GM19455 (cell line): ENCODE results near the gene GALM.
"Not testable (repeated sequence)": the region's sequence is repeated elsewhere in the genome, so short reads cannot be mapped to it uniquely, and the experiment has no call there.

Experiments
- ATAC-seq: cut with Tn5 transposase; IDR thresholded peaks from one replicate; pipeline ENCODE4 v1.9.1; 2021; ENCODE audit not compliant: unreplicated experiment

Gene GALM

DNA sequence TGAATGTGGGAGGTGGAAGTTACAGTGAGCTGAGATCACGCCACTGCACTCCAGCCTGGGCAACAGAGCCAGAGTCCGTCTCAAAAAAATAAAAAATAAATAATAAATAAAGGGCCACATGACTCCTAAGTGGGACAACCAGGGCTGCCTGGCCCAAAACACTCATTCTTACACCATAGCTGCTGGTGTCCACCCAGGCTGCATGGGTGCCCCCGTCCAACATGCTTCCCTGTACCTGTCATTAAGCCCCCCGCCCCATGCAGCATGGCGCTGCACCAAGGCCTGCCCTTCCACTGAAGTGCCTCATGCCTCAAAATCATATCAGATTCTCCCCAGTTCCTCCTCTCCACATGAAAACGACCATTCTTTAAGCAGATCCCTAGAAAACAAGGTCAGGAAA lies 10.8 kb downstream of the GALM start:
- no peak for ATAC-seq

GRCh38 chr2:38680868-38681267 lies 15.0 kb downstream of the GALM start:
- ATAC-seq, result not testable (repeated sequence)

- ATAC-seq, result no peak
These were observed 16.2 kb downstream of the GALM start for GRCh38 chr2:38682008-38682575.

GRCh38 chr2:38682620-38683019 lies 16.7 kb downstream of the GALM start:
- ATAC-seq, result not testable (repeated sequence)

- no peak for ATAC-seq
These were observed 17.9 kb downstream of the GALM start for GRCh38 chr2:38683766-38684165.

GRCh38 chr2:38685116-38685735 lies 19.3 kb downstream of the GALM start:
- no peak for ATAC-seq

DNA sequence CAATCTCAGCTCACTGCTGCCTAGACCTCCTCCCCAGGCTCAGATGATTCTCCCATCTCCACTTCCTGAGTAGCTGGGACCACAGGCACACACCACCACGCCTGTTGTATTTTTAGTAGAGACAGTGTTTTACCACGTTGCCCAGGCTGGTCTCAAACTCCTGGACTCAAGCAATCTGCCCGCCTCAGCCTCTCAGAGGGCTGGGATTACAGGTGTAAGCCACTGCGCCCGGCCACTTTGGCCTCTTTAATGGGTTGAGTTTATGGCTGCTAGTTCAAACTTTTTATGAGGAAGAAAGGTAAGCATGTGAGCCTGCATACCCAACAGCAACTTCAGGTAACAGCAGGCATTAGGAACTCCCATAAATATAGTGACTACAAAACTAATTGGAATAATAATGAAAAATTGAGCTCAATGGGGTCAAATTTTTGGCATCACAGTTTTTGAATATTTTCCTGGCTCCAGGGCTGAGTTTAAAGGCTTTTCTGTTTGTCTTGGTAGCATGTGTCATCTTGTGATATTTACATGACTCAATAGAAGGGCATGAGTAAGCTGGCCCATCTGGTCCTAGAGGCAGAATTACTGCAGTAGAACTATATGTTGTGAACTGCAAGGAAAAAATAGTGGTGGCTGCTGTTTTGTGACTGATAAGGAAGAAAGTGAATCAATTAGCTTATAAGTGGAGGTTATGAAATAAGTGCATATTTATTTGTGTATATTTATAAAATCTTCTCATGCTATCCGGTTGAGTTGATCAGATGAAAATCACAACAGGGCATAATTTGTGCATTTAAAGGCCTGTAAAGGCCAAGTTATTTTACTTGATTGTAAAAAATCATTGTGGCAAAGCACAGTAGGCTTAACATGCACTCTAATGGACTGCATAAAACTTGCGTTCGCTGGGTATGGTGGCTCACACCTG lies 24.8 kb downstream of the GALM start:
- no peak for ATAC-seq

- no peak for ATAC-seq
These were observed 26.1 kb downstream of the GALM start for GRCh38 chr2:38691994-38692393.

DNA sequence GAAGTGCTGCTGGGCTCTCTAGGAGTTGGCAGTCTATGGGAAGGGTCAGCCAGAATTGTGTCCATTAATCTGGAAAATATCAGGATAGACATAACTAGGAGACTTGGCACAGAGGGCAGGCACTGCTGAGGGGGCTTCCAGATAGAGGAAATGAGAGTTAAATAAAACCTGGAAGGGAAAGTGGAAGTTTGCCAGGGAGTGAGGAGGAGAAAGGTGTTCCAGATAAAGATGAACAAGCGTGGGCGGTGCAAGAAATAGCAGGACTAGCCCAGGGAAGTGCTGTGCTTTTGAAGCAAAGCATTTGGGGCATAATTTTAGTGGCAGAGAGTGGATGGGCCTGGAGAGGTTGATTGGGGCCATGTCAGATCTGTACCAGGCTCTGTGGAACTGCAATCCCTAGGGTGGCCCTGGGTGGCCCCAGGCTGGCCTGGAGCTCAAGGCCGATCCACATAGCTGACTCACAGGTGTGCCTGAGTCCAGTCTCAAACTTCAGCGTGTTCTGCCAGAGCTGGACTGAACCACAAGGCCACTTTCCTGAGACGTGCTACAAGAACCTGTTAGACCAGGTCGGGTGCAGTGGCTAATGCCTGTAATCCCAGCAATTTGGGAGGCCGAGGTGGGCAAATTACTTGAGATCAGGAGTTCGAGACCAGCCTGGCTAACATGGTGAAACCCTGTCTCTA lies 26.9 kb downstream of the GALM start:
- no peak for ATAC-seq

- ATAC-seq, result no peak
These were observed 31.4 kb downstream of the GALM start for GRCh38 chr2:38697116-38697840.

DNA sequence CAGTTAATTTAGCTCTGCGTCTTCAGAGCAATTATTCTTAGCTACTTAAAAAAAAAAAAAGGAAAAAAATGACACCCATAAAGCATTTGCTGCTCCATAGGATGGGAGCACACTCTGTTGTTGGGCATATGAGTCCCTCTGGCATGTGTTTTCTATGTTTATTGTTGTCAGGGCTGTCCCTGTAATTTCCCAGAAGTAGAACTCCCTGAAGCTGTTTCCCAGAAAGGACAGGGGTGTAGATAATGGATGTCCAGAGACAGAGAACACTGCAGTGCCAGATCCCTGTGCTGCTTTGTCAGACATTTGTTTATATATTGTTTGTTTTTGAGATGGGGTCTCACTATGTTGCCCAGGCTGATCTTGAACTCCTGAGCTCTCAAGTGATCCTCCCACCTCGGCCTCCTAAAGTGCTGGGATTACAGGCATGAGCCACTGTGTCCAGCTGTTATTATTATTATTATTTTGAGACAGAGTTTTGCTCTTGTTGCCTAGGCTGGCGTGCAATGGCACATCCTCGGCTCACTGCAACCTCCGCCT lies 32.6 kb downstream of the GALM start:
- ATAC-seq, result no peak

- ATAC-seq, result no peak
These were observed 34.3 kb downstream of the GALM start for GRCh38 chr2:38700113-38700785.

GRCh38 chr2:38700881-38701458 lies 35.1 kb downstream of the GALM start:
- ATAC-seq, result no peak

DNA sequence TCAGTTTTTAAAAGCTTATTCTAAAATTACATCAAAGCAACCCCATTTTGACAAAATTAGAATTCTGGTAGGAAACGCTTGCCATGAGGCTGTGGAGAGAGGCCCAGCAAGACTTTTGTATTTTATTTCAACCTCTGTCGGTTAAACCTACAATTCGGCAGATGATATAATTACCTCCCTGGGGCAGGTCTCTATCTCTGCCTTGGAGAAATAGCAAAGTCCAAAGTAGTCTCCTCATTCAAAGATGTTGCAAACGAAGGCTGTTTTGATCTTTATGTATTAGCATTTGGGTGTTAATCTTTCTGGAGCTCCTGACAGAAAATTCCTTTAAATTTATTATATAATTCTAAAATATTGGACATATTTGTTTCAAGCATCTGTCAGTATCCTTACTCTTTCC lies 35.6 kb downstream of the GALM start:
- ATAC-seq, result no peak

- ATAC-seq, result no peak
These were observed 36.5 kb downstream of the GALM start for GRCh38 chr2:38702413-38702812.

GRCh38 chr2:38703336-38703735 lies 37.4 kb downstream of the GALM start:
- ATAC-seq, result not testable (repeated sequence)

DNA sequence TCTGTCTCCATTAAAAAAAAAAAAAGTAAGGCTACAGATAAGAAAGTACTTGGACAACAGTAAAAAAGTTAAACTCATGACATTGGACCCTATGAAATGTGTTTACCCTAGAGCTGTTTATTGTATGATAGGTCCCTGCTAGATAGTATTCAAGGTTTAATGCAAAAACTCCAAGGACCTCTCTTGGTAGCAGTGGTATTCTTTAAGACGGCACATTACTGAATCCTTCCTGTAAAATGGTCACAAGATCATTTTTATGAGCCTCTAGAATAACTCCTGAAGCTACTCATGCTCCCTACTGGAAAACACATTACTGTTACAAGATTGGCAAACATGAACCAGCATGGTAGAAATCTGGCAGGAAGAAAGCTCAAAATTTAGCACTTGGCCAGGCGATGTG lies 38.8 kb downstream of the GALM start:
- ATAC-seq, result no peak

- no peak for ATAC-seq
These were observed 41.0 kb downstream of the GALM start for GRCh38 chr2:38706846-38707345.

GRCh38 chr2:38708491-38708890 lies 42.6 kb downstream of the GALM start:
- not testable (repeated sequence) for ATAC-seq
